DMS 273 treated with DMSO at 0.1 percent for 48 hours (cell line): ENCODE results near the gene WNK3.
A peak's percentile ranks its signal among the peaks of the same experiment; 100 is the strongest.

Source experiments
- DNase-seq: peaks from one replicate; lab custom pipeline; 2025; lab: John Stamatoyannopoulos, UW

The WNK3 gene

GRCh38 chrX:54238588-54238987 is 119.3 kb downstream of the WNK3 start:
- DNase-seq, result no peak

- no peak for DNase-seq
These were observed 120.8 kb downstream of the WNK3 start for GRCh38 chrX:54237014-54237413.

- no peak for DNase-seq
These were observed 127.3 kb downstream of the WNK3 start for GRCh38 chrX:54230435-54231148.

GRCh38 chrX:54223581-54223980 is 134.3 kb downstream of the WNK3 start:
- DNase-seq, result no peak

GRCh38 chrX:54213603-54214002 is 144.2 kb downstream of the WNK3 start:
- DNase-seq, result no peak

GRCh38 chrX:54208531-54208930 is 149.3 kb downstream of the WNK3 start:
- no peak for DNase-seq

- DNase-seq, result no peak
These were observed 159.6 kb downstream of the WNK3 start for GRCh38 chrX:54198262-54198661.

GRCh38 chrX:54194982-54195588 is 162.8 kb downstream of the WNK3 start:
- no peak for DNase-seq

GRCh38 chrX:54193085-54193821 is 164.6 kb downstream of the WNK3 start:
- DNase-seq, result no peak

- no peak for DNase-seq
These were observed 173.4 kb downstream of the WNK3 start for GRCh38 chrX:54184474-54184873.

GRCh38 chrX:54182864-54183613 is 174.8 kb downstream of the WNK3 start, which contains the start of gene FAM120C:
TSS of gene FAM120C (minus strand) at chrX:54183254. CDS start at chrX:54183198, 56 bp downstream.
- peak; percentile 67 for DNase-seq

GRCh38 chrX:54182194-54182863 is 175.5 kb downstream of the WNK3 start:
- peak; percentile 30 for DNase-seq

- DNase-seq, result peak; percentile 57
These were observed 176.5 kb downstream of the WNK3 start for GRCh38 chrX:54181202-54181953.

GRCh38 chrX:54180403-54180802 is 177.4 kb downstream of the WNK3 start:
- DNase-seq, result no peak

GRCh38 chrX:54178100-54178940 is 179.5 kb downstream of the WNK3 start:
- no peak for DNase-seq

GRCh38 chrX:54177306-54177705 is 180.5 kb downstream of the WNK3 start:
- no peak for DNase-seq

GRCh38 chrX:54173791-54174190 is 184.1 kb downstream of the WNK3 start:
- DNase-seq, result no peak

GRCh38 chrX:54172455-54172854 is 185.4 kb downstream of the WNK3 start:
- DNase-seq, result no peak

- no peak for DNase-seq
These were observed 186.2 kb downstream of the WNK3 start for GRCh38 chrX:54171527-54172250.
